Natural killer cell treated with Interleukin-12 subunit alpha and Interleukin-12 subunit beta and Interleukin-15 and Interleukin-18, amount 100 ng/mL, for 72 hours (primary cell): ENCODE measurements around the gene DLG5. TPM values are rescaled to one million over a fixed set of nuclear protein-coding genes. Genes with fewer than 3 reads are reported as not detected.

Experiments used
- ATAC-seq, 2 donors: fragments of 150-1000 bp; cut with Tn5 transposase in 1 of 2; sonication (Bioruptor Pico), chemical (Tn5 transposase) in 1 of 2; 2 replicates each; pipeline ENCODE4 v1.10.0; 2021
- DNase-seq: peaks from one replicate; pipeline ENCODE4 v3.0.0; 2022; ENCODE audit warnings: low spot score
- H3K27ac Mint-ChIP-seq, 2 donors: 1 replicate in 1 of 2; 2 replicates in 1 of 2; pipeline ENCODE4 v1.8.0; 2022; ENCODE audit warnings: mixed read lengths in 2 of 2, mild to moderate bottlenecking in 1 of 2, moderate library complexity in 1 of 2
- H3K27me3 Mint-ChIP-seq, 2 donors: 1 replicate in 1 of 2; 2 replicates in 1 of 2; pipeline ENCODE4 v1.8.0; 2022; ENCODE audit warnings: mixed read lengths in 2 of 2
- H3K36me3 Mint-ChIP-seq: one replicate; pipeline ENCODE4 v1.8.0; 2022; ENCODE audit warnings: mixed read lengths
- H3K4me1 Mint-ChIP-seq, 2 donors: 1 replicate in 1 of 2; 2 replicates in 1 of 2; pipeline ENCODE4 v1.8.0; 2022; ENCODE audit warnings: low read depth in 2 of 2, mixed read lengths in 2 of 2, mild to moderate bottlenecking in 1 of 2
- H3K4me3 Mint-ChIP-seq: one replicate; pipeline ENCODE4 v1.8.0; 2022; ENCODE audit warnings: mixed read lengths
- H3K9me3 Mint-ChIP-seq: 2 replicates; pipeline ENCODE4 v1.8.0; 2022; ENCODE audit warnings: mixed read lengths
- total RNA-seq, 2 donors: library from RNA; stranded (reverse); gene quantifications; one replicate each; pipeline ENCODE4 v1.2.3, GENCODE V29; 2022

Gene DLG5
- total RNA-seq, 2 donors from 2014 or later = 8.5 to 12.3 TPM

- no peak overlapping the region for H3K4me3 Mint-ChIP-seq
- no peaks in the 10 kb centered on the region for H3K36me3 Mint-ChIP-seq
- H3K27me3 Mint-ChIP-seq = no peaks in the 10 kb centered on the region
- H3K9me3 Mint-ChIP-seq = no peaks in the 10 kb centered on the region
- ATAC-seq (no peak), DNase-seq (no peak)
- H3K4me1 Mint-ChIP-seq = peaks cover 8 to 15% of the 10 kb centered on the region in 2 donors
- H3K27ac Mint-ChIP-seq = no peak overlapping the region
These were observed 11.0 kb downstream of the DLG5 start for GRCh38 chr10:77915319-77916105.

DNA sequence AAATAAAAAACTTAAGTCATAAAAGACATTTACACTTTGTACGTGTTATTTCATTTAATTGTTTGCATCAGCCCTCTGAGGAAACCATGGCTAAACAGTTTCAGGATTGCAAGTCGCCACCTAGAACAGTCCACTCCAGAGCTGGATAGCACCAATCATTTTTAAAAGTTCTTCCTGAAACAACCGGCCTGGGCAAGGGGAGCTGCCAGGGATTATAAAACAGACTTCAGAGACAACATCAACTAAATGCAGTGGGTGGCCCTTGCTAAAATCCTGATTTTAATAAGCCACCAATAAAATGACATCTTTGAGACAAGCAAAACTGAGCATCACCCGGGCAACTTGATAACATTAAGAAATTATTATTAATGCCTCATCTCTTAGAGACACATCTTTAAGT, 13.5 kb downstream of the DLG5 start:
- Mint-ChIP-seq H3K36me3 (no peaks in the 10 kb centered on the region), H3K27ac (no peak overlapping the region), H3K4me3 (no peak overlapping the region), H3K9me3 (no peaks in the 10 kb centered on the region), H3K4me1 (peaks cover 15 to 21% of the 10 kb centered on the region in 2 donors), H3K27me3 (no peaks in the 10 kb centered on the region)
- DNase-seq (no peak), ATAC-seq (no peak)

GRCh38 chr10:77912576-77912975, 14.0 kb downstream of the DLG5 start:
- H3K27ac Mint-ChIP-seq = no peak overlapping the region
- H3K4me1 Mint-ChIP-seq = peaks cover 19 to 26% of the 10 kb centered on the region in 2 donors
- no peaks in the 10 kb centered on the region for H3K36me3 Mint-ChIP-seq
- DNase-seq (no peak), ATAC-seq (no peak)
- H3K4me3 Mint-ChIP-seq = no peak overlapping the region
- no peaks in the 10 kb centered on the region for H3K27me3 Mint-ChIP-seq
- no peaks in the 10 kb centered on the region for H3K9me3 Mint-ChIP-seq

DNA sequence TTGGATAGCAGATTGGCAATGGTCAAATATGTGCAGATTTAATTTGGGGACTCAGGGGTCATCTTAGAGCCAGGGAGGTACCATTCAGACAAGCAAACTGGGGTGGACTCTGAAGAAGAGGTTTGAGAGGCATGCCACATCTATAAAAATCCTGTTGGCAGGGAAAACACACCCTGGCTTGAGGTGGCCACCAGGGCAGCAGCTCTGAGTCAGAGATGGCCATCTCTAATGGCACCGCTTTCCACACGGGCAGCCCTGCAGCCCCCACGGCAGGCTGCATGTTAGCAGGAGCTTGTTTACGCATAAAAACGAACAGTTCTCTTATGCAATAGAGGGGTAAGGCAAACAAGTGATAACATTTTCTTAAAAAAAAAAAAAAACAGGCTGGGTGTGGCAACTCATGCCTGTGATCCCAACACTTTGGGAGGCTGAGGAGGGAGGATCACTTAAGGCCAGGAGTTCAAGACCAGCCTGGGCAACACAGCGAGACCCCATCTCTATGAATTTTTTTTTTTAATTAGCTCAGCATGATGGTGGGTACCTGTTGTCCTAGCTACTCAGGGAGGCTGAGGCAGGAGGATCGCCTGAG, 14.9 kb downstream of the DLG5 start:
- H3K27me3 Mint-ChIP-seq = no peaks in the 10 kb centered on the region
- ATAC-seq (no peak), DNase-seq (no peak)
- H3K4me3 Mint-ChIP-seq = no peak overlapping the region
- no peaks in the 10 kb centered on the region for H3K36me3 Mint-ChIP-seq
- H3K4me1 Mint-ChIP-seq = peaks cover 25 to 27% of the 10 kb centered on the region in 2 donors
- no peaks in the 10 kb centered on the region for H3K9me3 Mint-ChIP-seq
- H3K27ac Mint-ChIP-seq = no peak overlapping the region

DNA sequence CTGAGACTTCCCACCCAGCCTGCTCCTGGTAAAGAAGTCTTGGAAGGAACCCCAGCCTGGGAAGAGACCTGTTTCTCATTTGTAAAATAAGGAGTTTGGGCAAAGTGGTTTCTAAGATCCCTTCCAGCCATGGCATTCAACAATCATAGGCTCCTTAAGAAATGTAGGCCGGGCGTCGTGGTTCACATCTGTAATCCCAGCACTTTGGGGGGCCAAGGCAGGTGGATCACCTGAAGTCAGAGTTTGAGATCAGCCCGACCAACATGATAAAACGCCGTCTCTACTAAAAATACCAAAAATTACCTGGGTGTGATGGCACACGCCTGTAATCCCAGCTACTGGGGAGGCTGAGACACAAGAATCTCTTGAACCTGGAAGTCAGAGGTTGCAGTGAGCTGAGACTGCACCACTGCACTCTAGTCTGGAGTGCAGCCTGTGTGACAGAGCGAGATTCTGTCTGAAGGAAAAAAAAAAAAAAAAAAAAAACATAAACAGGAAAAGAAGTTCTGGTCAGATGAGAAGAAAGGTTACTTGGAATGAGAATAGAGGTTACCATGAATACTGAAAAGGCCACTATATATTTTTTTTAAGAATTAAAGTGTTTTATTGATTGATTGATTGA, 15.9 kb downstream of the DLG5 start:
- no peaks in the 10 kb centered on the region for H3K36me3 Mint-ChIP-seq
- no peak overlapping the region for H3K4me3 Mint-ChIP-seq
- H3K27me3 Mint-ChIP-seq = no peaks in the 10 kb centered on the region
- H3K27ac Mint-ChIP-seq = no peak overlapping the region
- DNase-seq = no peak
- no peaks in the 10 kb centered on the region for H3K9me3 Mint-ChIP-seq
- no peak for ATAC-seq
- H3K4me1 Mint-ChIP-seq = peaks cover 30% of the 10 kb centered on the region in 2 donors

- no peak overlapping the region for H3K4me3 Mint-ChIP-seq
- DNase-seq = no peak
- peaks cover 35% of the 10 kb centered on the region in 2 donors for H3K4me1 Mint-ChIP-seq
- no peaks in the 10 kb centered on the region for H3K36me3 Mint-ChIP-seq
- ATAC-seq = no peak
- no peak overlapping the region for H3K27ac Mint-ChIP-seq
- H3K27me3 Mint-ChIP-seq = no peaks in the 10 kb centered on the region
- H3K9me3 Mint-ChIP-seq = no peaks in the 10 kb centered on the region
These were observed 16.7 kb downstream of the DLG5 start for GRCh38 chr10:77909749-77910375.

- Mint-ChIP-seq H3K4me1 (peaks cover 35% of the 10 kb centered on the region in 2 donors), H3K4me3 (no peak overlapping the region), H3K27me3 (no peaks in the 10 kb centered on the region), H3K9me3 (no peaks in the 10 kb centered on the region), H3K36me3 (no peaks in the 10 kb centered on the region), H3K27ac (no peak overlapping the region)
- DNase-seq = no peak
- no peak for ATAC-seq
These were observed 17.4 kb downstream of the DLG5 start for GRCh38 chr10:77909021-77909748.

DNA sequence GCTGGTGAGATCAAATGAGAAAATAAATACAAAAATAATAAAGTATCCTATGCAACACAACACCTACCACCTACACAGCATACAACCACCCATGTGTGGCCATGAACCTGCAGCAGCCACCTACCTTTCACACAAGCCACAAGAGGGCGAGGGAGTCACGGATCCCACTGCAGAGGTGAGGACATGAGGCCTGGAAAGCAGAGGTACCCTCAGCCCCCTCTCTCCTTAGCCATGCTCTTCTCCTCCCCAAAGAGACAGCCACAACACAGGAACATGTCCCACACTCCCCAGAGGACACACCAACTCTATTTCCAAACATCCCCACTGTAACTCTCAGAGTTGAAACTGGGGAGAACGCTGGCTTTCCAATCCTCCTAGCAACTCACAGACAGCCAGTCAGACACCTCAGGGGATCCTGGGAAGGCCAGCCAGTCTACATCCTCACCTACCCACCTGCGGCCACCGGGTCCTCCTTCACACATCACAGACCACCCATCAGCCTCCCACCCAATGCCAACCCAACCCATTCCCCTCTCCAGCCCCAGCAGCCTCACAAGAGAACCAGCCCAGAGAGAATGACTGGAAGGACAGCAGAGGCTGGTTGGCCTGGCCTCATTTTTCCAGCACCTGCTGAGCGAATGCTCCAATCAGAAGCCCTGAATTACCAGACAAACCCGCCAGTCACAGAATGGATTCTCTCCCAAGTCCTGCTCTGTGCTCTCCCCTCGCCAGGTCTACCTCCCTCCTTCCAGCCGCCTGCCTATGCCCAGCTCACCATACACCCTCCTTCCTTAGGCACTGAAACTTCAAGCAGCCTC, 18.4 kb downstream of the DLG5 start:
- no peak overlapping the region for H3K4me3 Mint-ChIP-seq
- no peak overlapping the region for H3K27ac Mint-ChIP-seq
- no peaks in the 10 kb centered on the region for H3K9me3 Mint-ChIP-seq
- H3K36me3 Mint-ChIP-seq = no peaks in the 10 kb centered on the region
- no peak for DNase-seq
- ATAC-seq = no peak
- H3K27me3 Mint-ChIP-seq = no peaks in the 10 kb centered on the region
- H3K4me1 Mint-ChIP-seq = peaks cover 35% of the 10 kb centered on the region in 2 donors

DNA sequence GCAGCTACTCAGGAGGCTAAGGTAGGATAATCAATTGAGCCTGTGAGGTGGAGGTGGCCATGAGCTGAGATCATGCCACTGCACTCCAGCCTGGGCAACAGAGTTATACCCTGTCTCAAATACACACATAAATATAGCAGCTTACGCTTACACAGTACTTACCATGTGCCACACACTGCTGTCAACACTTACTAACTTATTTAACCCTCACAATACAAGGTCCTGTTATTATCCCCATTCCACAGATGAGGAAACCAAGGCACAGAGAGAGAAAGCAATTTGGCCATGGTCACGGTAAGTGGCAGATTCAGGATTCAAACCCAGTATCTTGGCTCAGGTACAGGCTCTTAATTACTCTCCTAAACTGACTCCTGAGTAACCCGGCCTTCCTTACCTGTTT, 19.1 kb downstream of the DLG5 start:
- H3K4me3 Mint-ChIP-seq = no peak overlapping the region
- peaks cover 33% of the 10 kb centered on the region in 2 donors for H3K4me1 Mint-ChIP-seq
- no peaks in the 10 kb centered on the region for H3K36me3 Mint-ChIP-seq
- DNase-seq = no peak
- ATAC-seq = no peak
- no peaks in the 10 kb centered on the region for H3K27me3 Mint-ChIP-seq
- no peaks in the 10 kb centered on the region for H3K9me3 Mint-ChIP-seq
- H3K27ac Mint-ChIP-seq = no peak overlapping the region

- H3K27me3 Mint-ChIP-seq = no peaks in the 10 kb centered on the region
- H3K4me3 Mint-ChIP-seq = no peak overlapping the region
- ATAC-seq (no peak), DNase-seq (no peak)
- H3K9me3 Mint-ChIP-seq = no peaks in the 10 kb centered on the region
- no peak overlapping the region for H3K27ac Mint-ChIP-seq
- peaks cover 30% of the 10 kb centered on the region in 2 donors for H3K4me1 Mint-ChIP-seq
- no peaks in the 10 kb centered on the region for H3K36me3 Mint-ChIP-seq
These were observed 19.6 kb downstream of the DLG5 start for GRCh38 chr10:77906951-77907421.

- H3K36me3 Mint-ChIP-seq = no peaks in the 10 kb centered on the region
- ATAC-seq (no peak), DNase-seq (no peak)
- no peaks in the 10 kb centered on the region for H3K27me3 Mint-ChIP-seq
- H3K4me3 Mint-ChIP-seq = no peak overlapping the region
- H3K9me3 Mint-ChIP-seq = no peaks in the 10 kb centered on the region
- peak overlapping the region in 1 of 2 donors; percentile 19 for H3K27ac Mint-ChIP-seq
- peaks cover 30% of the 10 kb centered on the region in 2 donors for H3K4me1 Mint-ChIP-seq
These were observed 20.8 kb downstream of the DLG5 start for GRCh38 chr10:77905781-77906180.

DNA sequence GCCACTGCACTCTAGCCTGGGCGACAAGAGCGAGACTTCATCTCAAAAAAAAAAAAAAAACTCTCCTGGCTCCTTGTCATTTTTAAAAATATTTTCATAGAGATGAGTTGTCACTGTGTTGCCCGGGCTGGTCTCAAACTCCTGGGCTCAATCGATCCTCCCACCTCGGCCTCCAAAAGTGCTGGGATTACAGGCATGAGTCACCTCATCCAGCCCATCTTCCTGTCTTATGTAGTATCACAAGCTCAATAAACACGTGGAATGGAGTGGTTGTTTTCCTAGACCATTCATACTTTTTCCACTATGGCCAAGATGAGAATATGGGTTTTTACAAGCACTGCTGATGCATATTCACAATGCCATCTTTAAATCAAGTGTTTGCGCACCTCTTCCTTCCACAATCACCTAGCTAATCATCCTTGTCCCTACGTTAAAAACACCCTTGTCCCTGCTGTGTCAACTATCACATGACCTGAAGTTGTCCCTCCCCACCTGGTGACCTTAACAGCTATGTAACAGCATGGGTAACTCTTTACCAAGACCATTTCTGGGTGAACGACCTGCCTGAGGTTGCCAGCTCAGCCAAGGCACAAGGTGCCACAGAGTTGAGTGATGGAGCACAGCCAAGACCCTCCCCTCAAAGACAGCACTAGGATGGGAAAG, 21.3 kb downstream of the DLG5 start:
- ATAC-seq (no peak), DNase-seq (no peak)
- Mint-ChIP-seq H3K9me3 (no peaks in the 10 kb centered on the region), H3K4me1 (peaks cover 31% of the 10 kb centered on the region in 2 donors), H3K4me3 (no peak overlapping the region), H3K36me3 (no peaks in the 10 kb centered on the region), H3K27me3 (no peaks in the 10 kb centered on the region), H3K27ac (peak overlapping the region in 1 of 2 donors; percentile 19)
